ENCODE results near the gene TSPAN8.
"Not testable (repeated sequence)": the region's sequence is repeated elsewhere in the genome, so short reads cannot be mapped to it uniquely, and the experiment has no call there.

The TSPAN8 gene

DNA sequence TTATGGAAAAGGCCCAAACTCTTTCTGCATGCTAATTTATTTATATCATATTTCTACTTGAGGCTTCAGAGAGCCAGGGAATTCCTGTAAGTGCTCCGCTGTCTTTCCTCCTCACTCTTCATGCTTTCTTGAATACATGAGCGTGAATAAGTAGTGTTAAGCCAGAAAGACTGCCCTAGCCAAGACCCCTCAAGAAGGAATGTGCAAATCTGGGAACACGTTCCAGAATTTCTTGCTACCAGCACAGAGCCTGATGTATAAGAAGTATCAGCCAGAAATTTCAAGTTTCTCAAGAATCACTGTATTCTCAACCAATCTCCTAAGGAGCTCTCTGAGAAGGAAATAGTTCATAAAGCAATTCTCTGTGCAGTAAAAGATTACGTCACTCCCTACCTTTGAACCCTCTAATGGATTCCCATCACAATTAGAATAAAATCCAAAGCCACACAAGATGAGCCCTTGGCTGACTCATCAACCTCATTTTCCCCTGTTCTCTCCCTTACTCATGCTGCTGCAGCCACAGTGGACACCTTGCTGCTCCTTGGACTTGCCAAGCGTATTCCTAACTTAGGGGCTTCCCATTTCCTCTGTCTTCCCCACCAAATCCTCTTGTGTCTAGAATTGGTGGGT, 6.9 kb upstream of the TSPAN8 start:
- no peak for DNase-seq (ENCODE audit: low read depth in 2 of 2)

DNA sequence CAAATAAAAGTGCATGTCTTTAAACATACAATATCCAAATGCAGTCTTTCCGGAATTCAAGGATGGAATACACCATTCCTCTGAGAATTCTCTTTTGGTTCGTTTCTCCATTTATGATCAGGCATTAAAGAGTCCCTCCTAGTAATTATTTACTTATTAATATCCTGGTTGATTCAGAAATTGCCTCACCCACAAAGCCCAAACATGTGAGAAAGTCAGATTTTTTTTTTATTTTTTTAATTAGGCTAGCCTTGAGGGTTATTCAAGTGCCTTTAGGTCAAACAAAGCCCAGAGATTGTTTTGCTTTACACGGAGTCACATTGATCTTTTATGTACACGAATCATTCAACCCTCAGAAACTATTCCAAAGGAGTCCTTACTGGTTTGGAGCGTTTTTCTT, 6.4 kb upstream of the TSPAN8 start:
- no peak for DNase-seq (ENCODE audit: low read depth in 2 of 2)

- DNase-seq (ENCODE audit: low read depth in 2 of 2) = no peak
Observed at GRCh38 chr12:71162832-71163763, 5.3 kb upstream of the TSPAN8 start.

DNA sequence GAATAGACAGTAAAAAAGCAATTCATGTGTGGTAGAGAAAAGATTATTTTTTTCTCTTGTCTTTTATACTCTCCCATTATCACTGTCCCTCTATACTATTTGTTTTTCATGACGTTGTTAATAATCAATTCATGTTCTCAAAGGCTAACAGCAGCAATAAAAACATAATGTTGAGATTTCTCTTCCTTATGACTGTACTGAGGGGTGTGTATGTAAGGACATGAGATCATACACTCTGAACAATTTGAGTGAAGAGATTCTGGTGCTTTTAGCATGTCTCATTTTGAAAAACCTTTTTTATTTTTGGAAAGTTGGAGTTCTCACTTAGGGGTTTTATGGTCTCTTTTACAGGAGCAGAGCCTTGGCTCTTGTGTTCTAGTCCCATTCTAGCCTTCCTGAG, 3.8 kb upstream of the TSPAN8 start:
- DNase-seq (ENCODE audit: low read depth in 2 of 2) = no peak

GRCh38 chr12:71160585-71160984, 2.8 kb upstream of the TSPAN8 start:
- no peak for DNase-seq (ENCODE audit: low read depth in 2 of 2)

- no peak for DNase-seq (ENCODE audit: low read depth in 2 of 2)
Observed at GRCh38 chr12:71159878-71160277, 2.1 kb upstream of the TSPAN8 start.

- DNase-seq (ENCODE audit: low read depth in 2 of 2) = no peak
Observed at GRCh38 chr12:71159264-71159663, 1.5 kb upstream of the TSPAN8 start.

DNA sequence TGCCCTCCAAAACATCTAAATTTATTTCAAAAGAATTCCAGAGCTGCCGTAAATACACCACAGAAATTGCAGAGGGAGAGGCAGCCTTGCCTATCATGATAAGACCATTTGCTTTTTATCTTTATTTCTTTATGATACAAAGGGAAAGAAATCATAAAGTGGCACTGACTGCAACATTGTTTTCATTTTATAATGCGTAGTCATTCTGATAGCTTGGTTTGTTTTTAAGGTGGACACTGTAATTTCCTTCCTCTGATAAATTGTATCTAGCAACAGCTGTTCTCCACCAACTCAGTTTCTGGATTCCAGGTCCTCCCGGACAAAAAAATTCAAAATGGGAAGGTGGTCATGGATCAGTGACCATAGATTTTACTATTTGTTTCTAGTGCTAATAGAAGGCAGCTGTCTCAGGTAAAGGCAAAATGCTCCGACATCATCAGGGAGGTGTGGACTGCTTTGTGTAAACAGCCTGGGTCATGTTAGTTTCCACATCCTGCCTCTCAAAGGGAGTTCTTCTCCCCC, 623 bp upstream of the TSPAN8 start:
- DNase-seq (ENCODE audit: low read depth in 2 of 2) = no peak

DNA sequence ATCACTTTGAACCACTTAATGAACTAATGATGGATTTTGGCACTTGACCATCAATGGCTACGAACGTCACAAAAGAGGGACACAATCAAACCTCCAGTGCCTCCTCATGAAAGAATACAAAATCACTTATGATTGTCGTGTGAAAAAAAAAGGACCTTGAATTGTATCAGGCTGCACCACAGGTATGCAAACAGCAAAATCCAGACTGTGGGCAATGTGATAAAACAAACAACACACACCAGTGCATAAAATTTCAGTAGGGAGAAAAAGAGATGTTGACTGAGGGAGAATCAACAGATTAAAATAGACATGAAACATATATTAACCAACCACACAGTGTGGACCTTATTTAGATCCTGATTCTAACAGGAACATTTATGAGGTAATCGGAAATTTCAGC, 2.6 kb downstream of the TSPAN8 start:
- DNase-seq (ENCODE audit: low read depth in 2 of 2) = no peak

DNA sequence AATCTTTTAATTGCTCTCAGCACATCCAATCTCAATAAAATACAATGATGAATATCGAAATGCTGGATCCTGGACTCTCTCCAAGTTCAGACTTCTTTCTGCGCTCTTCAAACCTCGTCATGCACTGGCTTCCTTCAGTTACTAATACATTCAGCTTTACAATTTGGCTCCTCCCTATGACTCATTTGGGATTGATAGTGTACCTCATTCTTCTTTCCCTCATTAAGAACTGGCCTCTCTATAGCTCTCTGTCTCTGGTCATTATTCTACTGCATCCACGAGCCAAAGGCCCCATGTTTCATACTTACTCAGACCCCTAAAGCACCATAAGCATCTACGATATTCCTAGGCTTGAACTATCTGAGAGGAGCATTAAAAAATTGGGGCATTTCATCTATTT, 4.9 kb downstream of the TSPAN8 start:
- no peak for DNase-seq (ENCODE audit: low read depth in 2 of 2)

GRCh38 chr12:71150041-71150440, 7.8 kb downstream of the TSPAN8 start:
- not testable (repeated sequence) for DNase-seq (ENCODE audit: low read depth in 2 of 2)

DNA sequence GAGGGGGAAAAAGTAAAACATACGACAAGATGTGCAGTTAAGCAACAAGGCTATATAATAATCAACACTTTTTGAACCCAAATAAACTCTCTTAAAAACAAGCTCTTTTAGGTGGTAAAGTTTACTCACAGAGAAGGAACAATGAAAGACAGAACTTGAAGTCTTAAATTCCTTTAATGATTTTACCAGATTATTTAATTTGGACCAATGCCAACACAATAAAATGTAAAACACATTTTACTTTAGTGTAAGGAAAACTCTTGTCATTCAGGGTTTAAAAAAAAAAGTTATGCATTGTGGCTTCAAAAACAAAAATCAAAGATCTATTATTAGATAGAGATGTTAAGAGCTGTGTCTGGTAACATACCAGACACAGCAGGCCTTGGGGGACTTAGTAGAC, 13.1 kb downstream of the TSPAN8 start:
- DNase-seq (ENCODE audit: low read depth in 2 of 2) = no peak

DNA sequence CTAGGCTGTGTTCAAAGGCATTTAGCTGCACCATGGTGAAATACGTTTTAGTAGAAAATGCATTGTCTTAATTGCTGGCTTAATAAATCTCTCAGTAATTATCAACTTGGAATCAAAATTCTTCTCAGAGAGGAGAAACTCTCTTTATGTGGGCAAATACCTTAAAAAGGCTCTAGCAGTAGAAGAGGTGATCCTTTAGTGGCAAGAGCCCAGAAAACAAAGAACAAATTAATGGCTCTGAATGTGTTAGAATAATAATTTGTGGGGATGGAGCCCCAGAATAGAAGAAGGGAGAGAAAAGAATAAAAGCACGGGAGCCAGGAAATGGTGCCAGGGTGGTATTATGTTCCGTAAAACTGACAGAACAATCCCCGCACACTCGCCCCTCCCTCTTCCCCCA, 14.8 kb downstream of the TSPAN8 start:
- DNase-seq (ENCODE audit: low read depth in 2 of 2) = no peak

GRCh38 chr12:71142016-71142415, 15.8 kb downstream of the TSPAN8 start:
- DNase-seq (ENCODE audit: low read depth in 2 of 2) = no peak

DNA sequence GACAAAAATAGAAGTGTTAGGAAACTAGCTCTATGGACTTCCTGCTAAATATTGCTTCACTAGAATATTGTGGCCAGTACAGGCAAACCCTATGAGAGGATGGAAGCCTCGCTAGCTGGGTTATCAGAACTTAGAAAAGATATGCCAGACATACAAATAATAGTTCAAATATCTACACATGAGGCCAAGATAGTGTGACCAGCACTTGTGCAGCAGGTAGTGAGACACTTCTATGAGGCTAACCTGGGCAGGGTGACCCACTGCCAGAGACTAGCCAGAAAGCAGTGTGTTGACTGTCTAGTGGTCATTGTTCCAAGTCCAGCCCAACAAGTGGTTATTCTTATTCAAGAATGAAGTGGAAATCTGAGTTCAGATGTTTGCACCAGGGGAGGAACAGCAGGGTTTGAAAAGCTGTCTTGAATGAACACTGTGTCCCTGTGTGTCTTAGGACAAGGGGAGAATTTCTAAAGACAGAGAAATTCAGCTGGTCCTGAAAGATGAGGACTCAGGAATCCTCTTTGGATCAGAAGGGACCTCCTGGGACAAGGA, 16.3 kb downstream of the TSPAN8 start:
- no peak for DNase-seq (ENCODE audit: low read depth in 2 of 2)

DNA sequence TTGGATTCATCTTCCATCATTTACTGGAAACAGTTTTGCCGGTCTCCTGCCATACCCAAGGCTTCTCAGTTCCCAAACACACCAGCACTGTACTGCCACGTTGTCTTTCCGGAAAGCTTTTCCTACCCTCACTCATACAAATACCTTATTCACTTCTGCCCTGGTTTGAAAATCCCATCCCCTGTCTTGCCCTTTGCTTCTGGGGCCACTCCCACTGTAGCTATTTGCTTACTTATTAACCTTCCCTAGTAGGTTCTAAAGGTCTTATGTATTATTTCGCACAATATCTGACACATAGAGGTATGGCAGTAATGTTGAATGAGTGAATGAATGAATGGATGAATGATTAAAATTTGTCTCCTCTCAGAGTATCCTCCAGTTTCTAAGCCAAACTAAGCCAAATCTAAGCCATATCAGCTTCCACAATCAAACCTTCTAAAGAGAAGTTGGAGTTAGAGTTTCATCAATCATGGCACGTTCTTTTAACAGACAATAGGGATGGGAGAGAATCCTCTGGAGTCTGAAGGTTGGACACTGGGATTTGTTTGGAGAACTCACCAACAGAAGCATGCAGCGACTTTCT, 18.6 kb downstream of the TSPAN8 start:
- DNase-seq (ENCODE audit: low read depth in 2 of 2) = no peak

GRCh38 chr12:71138011-71138410, 19.8 kb downstream of the TSPAN8 start:
- no peak for DNase-seq (ENCODE audit: low read depth in 2 of 2)

DNA sequence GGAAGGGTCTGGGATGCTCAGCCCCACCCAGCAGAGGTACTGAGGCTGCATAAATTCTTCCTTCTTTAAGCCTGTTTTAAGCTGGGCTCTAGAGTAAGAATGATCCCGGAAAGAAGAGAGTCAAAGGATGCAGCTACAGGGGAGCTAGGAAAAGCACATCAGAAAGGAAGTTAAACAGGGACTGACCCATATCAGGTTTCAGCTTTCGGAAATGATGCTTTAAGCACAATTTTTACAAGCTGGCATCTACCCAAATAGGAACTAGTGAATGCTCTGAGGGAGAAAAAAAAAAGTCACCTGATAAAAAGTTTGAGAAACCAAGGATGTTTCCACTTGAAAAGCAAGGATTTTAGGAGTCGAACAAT, 22.0 kb downstream of the TSPAN8 start:
- DNase-seq (ENCODE audit: low read depth in 2 of 2) = no peak

DNA sequence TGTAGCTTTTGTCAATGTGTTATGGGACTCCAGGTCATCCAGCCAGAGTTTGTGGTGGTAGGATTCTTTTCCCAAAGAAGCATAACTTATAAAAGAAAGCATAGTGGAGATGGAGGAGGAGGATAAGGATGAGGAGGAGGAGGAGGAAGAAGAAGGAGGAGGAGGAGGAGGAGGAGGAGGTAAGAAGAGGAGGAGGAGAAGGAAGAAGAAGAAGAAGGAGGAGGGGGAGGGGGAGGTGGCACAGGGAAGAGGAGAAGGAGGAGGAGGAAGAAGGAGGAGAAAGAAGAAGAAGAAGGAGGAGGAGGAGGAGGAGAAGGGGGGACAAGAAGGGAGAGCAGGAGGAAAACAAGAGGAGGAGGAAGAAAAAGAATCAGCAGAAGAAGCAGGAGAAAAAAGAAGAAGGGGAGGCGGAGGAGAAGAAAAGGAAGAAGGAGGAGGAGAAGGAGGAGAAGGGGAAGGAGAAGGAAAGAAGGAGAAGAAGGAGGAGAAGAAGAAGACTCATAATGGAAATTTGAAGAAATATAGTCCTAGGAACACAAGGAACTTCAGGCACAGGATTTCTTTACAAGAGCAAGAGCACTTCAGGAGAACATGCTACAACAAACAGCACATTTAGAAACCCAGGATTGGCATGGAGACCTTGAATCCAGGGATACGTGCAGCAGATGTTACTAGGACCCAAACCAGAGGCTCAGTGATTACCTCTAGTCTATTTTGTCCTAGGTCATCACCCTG, 22.6 kb downstream of the TSPAN8 start:
- no peak for DNase-seq (ENCODE audit: low read depth in 2 of 2)

DNA sequence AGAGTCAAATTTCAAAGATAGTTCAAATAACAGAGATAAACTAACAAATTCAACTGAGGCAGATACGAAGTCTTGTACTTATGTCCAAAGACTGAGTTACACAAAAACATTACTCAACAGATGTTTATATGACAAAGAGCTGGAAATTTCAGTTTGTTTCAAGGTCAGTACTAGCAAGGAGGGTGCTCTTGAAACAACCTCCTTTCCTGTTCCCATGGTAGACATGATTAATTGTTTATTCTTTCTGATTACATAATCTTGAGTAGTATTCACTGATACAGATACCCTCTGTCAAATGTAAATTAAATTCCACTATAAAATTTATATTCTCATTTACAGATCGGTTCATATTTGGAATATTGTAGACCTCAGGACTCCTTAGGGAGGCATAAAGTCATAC, 23.4 kb downstream of the TSPAN8 start:
- no peak for DNase-seq (ENCODE audit: low read depth in 2 of 2)

DNA sequence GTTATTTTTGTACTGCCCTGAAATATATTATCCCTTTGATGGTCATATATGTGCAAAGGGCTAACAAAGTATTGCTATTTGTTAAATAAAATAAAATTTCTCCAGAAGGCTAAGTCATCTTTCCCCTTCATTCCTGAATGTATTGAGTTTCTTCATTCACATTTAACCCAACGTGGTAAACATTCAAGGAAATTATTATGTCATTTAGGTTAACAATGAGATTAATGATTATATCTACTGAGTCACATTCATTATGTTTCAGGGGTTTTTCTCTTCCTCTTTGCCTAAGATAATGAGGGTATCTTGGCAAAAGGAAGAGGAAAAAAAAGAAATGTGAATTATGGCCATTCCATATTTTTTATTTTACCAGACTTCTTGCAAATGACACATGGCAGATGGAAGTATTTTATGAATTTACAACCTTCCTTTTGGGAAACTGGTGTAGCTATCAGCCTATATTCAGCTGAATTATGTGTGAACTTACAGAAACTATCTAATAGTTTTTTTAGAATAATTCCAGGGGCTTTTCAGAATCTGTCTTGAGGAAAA, 27.2 kb downstream of the TSPAN8 start:
- no peak for DNase-seq (ENCODE audit: low read depth in 2 of 2)

GRCh38 chr12:71129364-71129763, 28.4 kb downstream of the TSPAN8 start:
- no peak for DNase-seq (ENCODE audit: low read depth in 2 of 2)

Data from stimulated activated CD4-positive, alpha-beta T cell treated with anti-CD3 and anti-CD28 coated beads, Interleukin-12 subunit alpha, Interleukin-12 subunit beta, amount 100 ng/mL, for 24 hours (primary cell).